Activated CD8-positive, alpha-beta memory T cell treated with anti-CD3 and anti-CD28 coated beads, Interleukin-2, amount 50 U/mL, for 1 hour (primary cell): ENCODE results near the gene TARBP1.
"Not testable (repeated sequence)": the region's sequence is repeated elsewhere in the genome, so short reads cannot be mapped to it uniquely, and the experiment has no call there.

Experiments
- DNase-seq: peaks from one replicate; pipeline ENCODE4 v3.0.0-alpha.2; 2020; ENCODE audit errors: extremely low read depth

The TARBP1 gene

GRCh38 chr1:234478481-234479309 lies at the start of gene TARBP1:
TSS of gene TARBP1 (minus strand) at chr1:234479179. CDS start at chr1:234479103, 76 bp downstream.
- peak; percentile 17 for DNase-seq

- DNase-seq = no peak
These were observed 49.3 kb upstream of the TARBP1 start for GRCh38 chr1:234528074-234528865.

GRCh38 chr1:234527346-234527745 lies 48.4 kb upstream of the TARBP1 start:
- no peak for DNase-seq

- DNase-seq = no peak
These were observed 47.9 kb upstream of the TARBP1 start for GRCh38 chr1:234526922-234527321.

GRCh38 chr1:234525099-234525799 lies 46.3 kb upstream of the TARBP1 start:
- DNase-seq = no peak

- no peak for DNase-seq
These were observed 42.9 kb upstream of the TARBP1 start for GRCh38 chr1:234521836-234522235.

GRCh38 chr1:234520908-234521817 lies 42.2 kb upstream of the TARBP1 start:
- no peak for DNase-seq

GRCh38 chr1:234519506-234519905 lies 40.5 kb upstream of the TARBP1 start:
- no peak for DNase-seq

- DNase-seq = no peak
These were observed 39.9 kb upstream of the TARBP1 start for GRCh38 chr1:234518876-234519275.

GRCh38 chr1:234518086-234518485 lies 39.1 kb upstream of the TARBP1 start:
- not testable (repeated sequence) for DNase-seq

- DNase-seq = no peak
These were observed 38.3 kb upstream of the TARBP1 start for GRCh38 chr1:234517110-234517802.

GRCh38 chr1:234515821-234516241 lies 36.9 kb upstream of the TARBP1 start:
- DNase-seq = no peak

- DNase-seq = no peak
These were observed 36.4 kb upstream of the TARBP1 start for GRCh38 chr1:234515411-234515810.

GRCh38 chr1:234512451-234512861 lies 33.5 kb upstream of the TARBP1 start:
- no peak for DNase-seq

GRCh38 chr1:234509457-234510328 lies 30.7 kb upstream of the TARBP1 start:
- DNase-seq = no peak

- DNase-seq = no peak
These were observed 28.8 kb upstream of the TARBP1 start for GRCh38 chr1:234507626-234508387.

- no peak for DNase-seq
These were observed 28.1 kb upstream of the TARBP1 start for GRCh38 chr1:234507089-234507488.

- no peak for DNase-seq
These were observed 26.8 kb upstream of the TARBP1 start for GRCh38 chr1:234505769-234506102.
